Tibial nerve (tissue), 4 donors: ENCODE results near the gene OLFML3.

ENCODE experiments used
- EP300 ChIP-seq, 2 donors: sonication (generic); formaldehyde crosslinking; IDR thresholded peaks; one replicate each; pipeline ENCODE4 v1.6.1; 2017; ENCODE audit warnings: antibody characterized with exemption in 2 of 2, mild to moderate bottlenecking in 1 of 2
- POLR2A ChIP-seq, 2 donors: fragments of 450-650 bp; IDR thresholded peaks; one replicate each; pipeline ENCODE4 v1.6.1; 2017; ENCODE audit warnings: antibody characterized with exemption in 2 of 2, mild to moderate bottlenecking in 2 of 2, moderate library complexity in 2 of 2
- TF ChIP-seq, protein P1 (sequence below), 5 experiments: fragments of 200-600 bp in 3 of 5; fragments of 450-650 bp in 2 of 5; sonication (generic) in 3 of 5; IDR thresholded peaks; one replicate each; pipeline ENCODE4 v1.5.1; 2016 to 2019; ENCODE audit warnings: antibody characterized with exemption in 5 of 5, mild to moderate bottlenecking in 3 of 5, moderate library complexity in 2 of 5

DNA sequence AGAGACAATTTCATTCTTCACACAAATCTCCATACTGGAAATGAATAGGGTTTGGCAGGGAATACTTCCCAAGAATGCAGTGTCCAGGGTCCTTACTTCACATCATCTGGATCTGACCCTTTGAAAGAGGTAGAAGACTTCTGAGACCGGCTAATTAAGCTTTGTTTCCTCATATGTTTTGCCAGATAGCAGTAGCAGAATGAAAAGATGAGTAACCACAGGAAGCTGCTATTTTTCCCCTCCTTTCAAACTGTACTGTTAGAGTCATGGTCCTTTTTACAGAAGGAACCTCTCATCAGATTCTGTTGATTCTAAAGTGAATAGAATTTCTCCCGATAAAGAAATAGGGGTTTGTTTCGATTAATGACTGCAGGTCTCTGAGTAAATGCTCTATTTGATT is 1.4 kb upstream of the OLFML3 start:
- TF ChIP-seq, protein P1, sequence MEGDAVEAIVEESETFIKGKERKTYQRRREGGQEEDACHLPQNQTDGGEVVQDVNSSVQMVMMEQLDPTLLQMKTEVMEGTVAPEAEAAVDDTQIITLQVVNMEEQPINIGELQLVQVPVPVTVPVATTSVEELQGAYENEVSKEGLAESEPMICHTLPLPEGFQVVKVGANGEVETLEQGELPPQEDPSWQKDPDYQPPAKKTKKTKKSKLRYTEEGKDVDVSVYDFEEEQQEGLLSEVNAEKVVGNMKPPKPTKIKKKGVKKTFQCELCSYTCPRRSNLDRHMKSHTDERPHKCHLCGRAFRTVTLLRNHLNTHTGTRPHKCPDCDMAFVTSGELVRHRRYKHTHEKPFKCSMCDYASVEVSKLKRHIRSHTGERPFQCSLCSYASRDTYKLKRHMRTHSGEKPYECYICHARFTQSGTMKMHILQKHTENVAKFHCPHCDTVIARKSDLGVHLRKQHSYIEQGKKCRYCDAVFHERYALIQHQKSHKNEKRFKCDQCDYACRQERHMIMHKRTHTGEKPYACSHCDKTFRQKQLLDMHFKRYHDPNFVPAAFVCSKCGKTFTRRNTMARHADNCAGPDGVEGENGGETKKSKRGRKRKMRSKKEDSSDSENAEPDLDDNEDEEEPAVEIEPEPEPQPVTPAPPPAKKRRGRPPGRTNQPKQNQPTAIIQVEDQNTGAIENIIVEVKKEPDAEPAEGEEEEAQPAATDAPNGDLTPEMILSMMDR (IDR thresholded peaks at IDR 0.05): no peak
- no peak for TF ChIP-seq POLR2A (IDR thresholded peaks at IDR 0.05)
- no peak for TF ChIP-seq EP300 (IDR thresholded peaks at IDR 0.05)
